ENCODE data around the gene ZDHHC11B.
"Not testable (repeated sequence)": the region's sequence is repeated elsewhere in the genome, so short reads cannot be mapped to it uniquely, and the experiment has no call there.

Gene ZDHHC11B

GRCh38 chr5:751992-752391 is 32.5 kb downstream of the ZDHHC11B start:
- not testable (repeated sequence) for DNase-seq

- DNase-seq: no peak
These were observed 33.0 kb downstream of the ZDHHC11B start for GRCh38 chr5:751496-751895.

GRCh38 chr5:750226-750625 is 34.3 kb downstream of the ZDHHC11B start:
- DNase-seq: not testable (repeated sequence)

GRCh38 chr5:749101-749670 is 35.3 kb downstream of the ZDHHC11B start:
- peak; percentile 16 for DNase-seq

GRCh38 chr5:748011-748980 is 36.2 kb downstream of the ZDHHC11B start:
- DNase-seq: not testable (repeated sequence)

- not testable (repeated sequence) for DNase-seq
These were observed 37.2 kb downstream of the ZDHHC11B start for GRCh38 chr5:747303-747844.

GRCh38 chr5:746258-746761 is 38.2 kb downstream of the ZDHHC11B start:
- DNase-seq: no peak

GRCh38 chr5:745272-746142 is 39.0 kb downstream of the ZDHHC11B start:
- not testable (repeated sequence) for DNase-seq

GRCh38 chr5:743696-744404 is 40.7 kb downstream of the ZDHHC11B start:
- not testable (repeated sequence) for DNase-seq

GRCh38 chr5:742276-742675 is 42.3 kb downstream of the ZDHHC11B start:
- DNase-seq: not testable (repeated sequence)

GRCh38 chr5:734145-734544 is 50.4 kb downstream of the ZDHHC11B start:
- DNase-seq: not testable (repeated sequence)

GRCh38 chr5:732754-733454 is 51.6 kb downstream of the ZDHHC11B start:
- DNase-seq: not testable (repeated sequence)

- DNase-seq: not testable (repeated sequence)
These were observed 55.3 kb downstream of the ZDHHC11B start for GRCh38 chr5:729225-729624.

- DNase-seq: not testable (repeated sequence)
These were observed 57.4 kb downstream of the ZDHHC11B start for GRCh38 chr5:727087-727486.

- DNase-seq: not testable (repeated sequence)
These were observed 60.7 kb downstream of the ZDHHC11B start for GRCh38 chr5:723865-724264.

GRCh38 chr5:723309-723708 is 61.2 kb downstream of the ZDHHC11B start:
- not testable (repeated sequence) for DNase-seq

GRCh38 chr5:719379-719778 is 65.2 kb downstream of the ZDHHC11B start:
- DNase-seq: not testable (repeated sequence)

GRCh38 chr5:717143-717542 is 67.4 kb downstream of the ZDHHC11B start:
- DNase-seq: no peak

- DNase-seq: not testable (repeated sequence)
These were observed 67.8 kb downstream of the ZDHHC11B start for GRCh38 chr5:716740-717139.

- not testable (repeated sequence) for DNase-seq
These were observed 68.9 kb downstream of the ZDHHC11B start for GRCh38 chr5:715636-716035.
